ENCODE data around the gene HDDC3.

Gene HDDC3

DNA sequence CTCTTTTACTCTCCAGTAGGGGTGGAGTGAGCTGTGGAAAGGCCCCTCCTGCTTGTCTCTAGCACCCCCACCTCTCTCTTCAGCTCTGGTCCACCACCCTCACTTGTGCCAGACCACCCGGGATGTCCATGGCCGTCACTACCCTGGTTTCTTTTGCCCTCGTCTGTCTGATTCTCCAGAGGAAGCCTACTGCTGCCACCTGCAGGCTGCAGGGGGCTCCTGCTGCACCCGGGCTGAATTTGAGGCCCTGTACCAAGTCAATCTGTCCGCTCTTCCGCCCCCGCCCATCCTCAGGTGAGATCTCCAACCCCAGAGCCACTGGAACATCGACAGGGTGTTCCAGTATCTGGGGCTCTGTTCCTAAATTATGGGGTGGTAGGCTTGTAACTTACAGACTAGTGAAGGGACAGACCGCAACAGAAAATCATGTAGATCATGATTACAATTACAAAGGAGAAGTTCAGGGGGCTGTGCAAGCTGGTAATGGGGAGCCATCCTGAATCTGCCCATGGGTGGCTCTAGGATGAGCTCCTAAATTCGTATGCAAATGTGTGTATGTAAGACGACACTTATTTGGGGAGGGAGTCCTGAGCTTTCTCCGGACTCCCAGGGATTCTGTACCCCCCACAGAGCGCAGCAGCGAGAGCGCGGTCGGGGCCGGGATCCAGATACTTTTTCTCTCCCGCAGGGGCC lies 2.1 kb upstream of the HDDC3 start:
- DNase-seq (ENCODE audit: low spot score) = peak; percentile 95
- POLR2A ChIA-PET (ENCODE audit: low non-redundant PET) = interaction anchor here (0.5 to 1.0 kb wide), 4 partner anchors 15 to 1968 kb away, joined by 3 read pairs; no protein-coding TSS in a partner anchor
- H3K27ac ChIP-seq = peak overlapping the region; percentile 77
- CTCF ChIA-PET = interaction anchor here (0.6 to 1.4 kb wide), 10 partner anchors 11 to 1532 kb away, joined by 3 to 7 read pairs (median 3); partner anchors contain the start of gene BLM
- TF ChIP-seq CTCF (conservative IDR thresholded peaks at IDR 0.05; ENCODE audit: low read depth) = peak; percentile 98

- H3K27ac ChIP-seq = peak overlapping the region; percentile 90
- ChIA-PET POLR2A (ENCODE audit: low non-redundant PET) (no interaction called here), CTCF (interaction anchor here (0.6 to 2.1 kb wide), 8 partner anchors 24 to 1014 kb away, joined by 3 to 12 read pairs (median 4); partner anchors contain the start of genes BLM and MAN2A2)
- TF ChIP-seq CTCF (conservative IDR thresholded peaks at IDR 0.05; ENCODE audit: low read depth) = no peak
- DNase-seq (ENCODE audit: low spot score) = no peak
Observed at GRCh38 chr15:90933301-90933700, 952 bp upstream of the HDDC3 start.

GRCh38 chr15:90932660-90932991 lies 277 bp upstream of the HDDC3 start:
- TF ChIP-seq CTCF (conservative IDR thresholded peaks at IDR 0.05; ENCODE audit: low read depth) = peak; percentile 75
- DNase-seq (ENCODE audit: low spot score) = no peak
- H3K27ac ChIP-seq = peak overlapping the region; percentile 90
- ChIA-PET CTCF (interaction anchor here (0.5 to 2.1 kb wide), 24 partner anchors 9 to 1014 kb away, joined by 3 to 12 read pairs (median 3); partner anchors contain the start of gene MAN2A2), POLR2A (ENCODE audit: low non-redundant PET) (interaction anchor here (0.6 to 0.7 kb wide), 2 partner anchors 22 to 846 kb away, joined by 3 read pairs; partner anchors contain the start of gene RCCD1)

DNA sequence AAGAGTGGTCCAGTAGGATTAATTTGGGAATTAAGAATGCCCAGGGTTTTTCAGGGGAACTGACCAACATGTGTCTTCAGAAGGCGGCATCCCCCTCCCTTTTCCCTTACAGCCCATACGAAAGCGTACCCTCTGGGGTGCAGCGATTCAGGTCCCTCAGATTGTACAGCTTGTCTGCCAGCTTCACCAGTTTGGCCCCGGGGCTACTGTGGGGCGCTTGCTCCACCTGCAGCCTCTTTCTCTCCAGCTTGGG lies 848 bp downstream of the HDDC3 start:
- peak overlapping the region; percentile 90 for H3K27ac ChIP-seq
- ChIA-PET POLR2A (ENCODE audit: low non-redundant PET) (no interaction called here), CTCF (interaction anchor here (0.6 to 1.5 kb wide), 11 partner anchors 9 to 1516 kb away, joined by 3 to 9 read pairs (median 3); no protein-coding TSS in a partner anchor)
- DNase-seq (ENCODE audit: low spot score) = no peak
- TF ChIP-seq CTCF (conservative IDR thresholded peaks at IDR 0.05; ENCODE audit: low read depth) = peak; percentile 68; the same call in 1 of the 2 replicates

GRCh38 chr15:90930861-90931574 lies 1.3 kb downstream of the HDDC3 start:
- ChIA-PET POLR2A (ENCODE audit: low non-redundant PET) (no interaction called here), CTCF (interaction anchor here (0.6 to 1.5 kb wide), 9 partner anchors 8 to 1516 kb away, joined by 3 to 5 read pairs (median 3); no protein-coding TSS in a partner anchor)
- peak overlapping the region; percentile 90 for H3K27ac ChIP-seq

More at GRCh38 chr15:90930861-90931574, 1.3 kb downstream of the HDDC3 start:
- TF ChIP-seq CTCF (conservative IDR thresholded peaks at IDR 0.05; ENCODE audit: low read depth) = no peak
- peak; percentile 17 for DNase-seq (ENCODE audit: low spot score)
